GDM1 (cell line): ENCODE results near the gene SMIM7.
"Not testable (repeated sequence)": the region's sequence is repeated elsewhere in the genome, so short reads cannot be mapped to it uniquely, and the experiment has no call there.

Experiments
- DNase-seq: peaks from one replicate; lab custom pipeline; 2025; lab: John Stamatoyannopoulos, UW

Gene SMIM7

DNA sequence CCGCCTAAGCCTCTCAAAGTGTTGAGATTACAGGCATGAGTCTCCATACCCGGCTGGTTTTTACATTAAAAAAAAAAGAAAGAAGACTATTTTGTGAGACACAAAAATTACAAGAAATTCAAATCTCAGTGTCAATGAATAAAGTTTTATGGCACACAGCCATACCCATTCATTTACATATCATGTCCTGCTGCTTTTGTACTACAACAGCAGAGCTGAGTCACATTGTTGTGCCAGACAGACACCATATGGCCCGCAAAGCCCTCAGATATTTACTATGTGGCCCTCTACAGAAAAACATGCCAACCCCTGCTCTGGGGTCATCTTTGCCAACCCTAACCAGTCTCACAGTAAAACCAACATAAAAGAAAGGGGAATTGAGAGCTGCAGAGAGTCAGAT is 5.3 kb downstream of the SMIM7 start:
- DNase-seq: no peak

GRCh38 chr19:16654140-16654539 is 5.8 kb downstream of the SMIM7 start:
- DNase-seq: no peak

DNA sequence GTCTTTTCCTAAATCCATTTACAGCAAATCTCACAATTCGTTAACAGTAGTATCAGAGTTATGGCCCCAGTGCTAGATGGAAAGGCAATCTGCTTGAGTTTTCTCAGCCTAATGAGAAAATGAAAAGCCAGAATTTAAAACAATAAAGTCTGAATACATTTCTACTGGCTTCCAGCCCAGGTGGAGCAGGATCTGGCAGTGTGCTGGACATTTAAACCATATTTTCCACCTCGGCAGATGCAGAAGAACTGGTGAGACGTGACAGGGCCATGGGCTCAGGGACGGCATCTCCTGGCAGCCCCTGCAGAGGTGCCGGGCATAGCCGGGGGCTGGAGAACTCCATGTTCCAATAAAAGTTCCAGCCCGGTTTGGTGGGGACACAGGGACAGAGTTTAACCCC is 7.1 kb downstream of the SMIM7 start:
- DNase-seq: no peak

DNA sequence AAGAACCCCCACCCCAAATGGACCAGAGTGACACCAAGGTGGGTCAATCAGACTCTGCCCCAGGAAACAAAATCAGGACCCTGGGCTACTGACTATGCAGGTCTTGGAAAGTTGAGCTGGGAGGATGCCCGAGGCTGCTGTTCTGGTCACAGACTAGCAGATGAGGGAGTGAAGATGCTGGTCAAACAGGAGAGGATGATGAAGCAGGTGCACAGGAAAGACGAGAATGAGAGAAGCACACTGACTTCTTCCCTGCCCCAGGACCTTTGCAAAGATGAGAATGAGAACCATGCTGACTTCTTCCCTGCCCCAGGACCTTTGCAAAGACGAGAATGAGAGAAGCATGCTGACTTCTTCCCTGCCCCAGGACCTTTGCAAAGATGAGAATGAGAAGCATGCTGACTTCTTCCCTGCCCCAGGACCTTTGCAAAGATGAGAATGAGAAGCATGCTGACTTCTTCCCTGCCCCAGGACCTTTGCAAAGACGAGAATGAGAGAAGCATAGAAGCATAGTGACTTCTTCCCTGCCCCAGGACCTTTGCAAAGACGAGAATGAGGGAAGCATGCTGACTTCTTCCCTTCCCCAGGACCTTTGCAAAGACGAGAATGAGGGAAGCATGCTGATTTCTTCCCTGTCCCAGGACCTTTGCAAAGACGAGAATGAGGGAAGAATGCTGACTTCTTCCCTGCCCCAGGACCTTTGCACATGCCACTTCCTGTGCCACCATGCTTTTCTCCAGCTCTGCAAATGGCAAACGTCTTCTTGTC is 8.3 kb downstream of the SMIM7 start:
- not testable (repeated sequence) for DNase-seq

DNA sequence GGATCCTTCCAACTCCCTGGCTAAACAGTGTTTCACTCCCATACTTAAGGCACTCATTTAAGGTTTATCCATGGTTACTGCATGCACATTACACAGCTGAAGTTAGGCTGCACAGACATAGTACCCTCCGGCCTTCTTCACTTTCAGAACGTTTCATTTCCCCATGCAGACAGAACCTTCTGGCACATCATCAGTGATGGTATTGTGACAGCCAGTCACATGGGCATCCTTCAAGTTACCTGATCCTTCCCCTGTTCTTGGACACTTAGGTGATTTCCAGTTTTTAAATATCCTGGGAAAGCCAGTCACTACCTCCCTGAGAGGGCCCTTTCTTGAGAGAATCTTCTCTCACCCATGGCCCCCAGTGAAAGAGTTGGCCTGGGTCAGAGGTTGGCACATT is 9.1 kb downstream of the SMIM7 start:
- DNase-seq: no peak

DNA sequence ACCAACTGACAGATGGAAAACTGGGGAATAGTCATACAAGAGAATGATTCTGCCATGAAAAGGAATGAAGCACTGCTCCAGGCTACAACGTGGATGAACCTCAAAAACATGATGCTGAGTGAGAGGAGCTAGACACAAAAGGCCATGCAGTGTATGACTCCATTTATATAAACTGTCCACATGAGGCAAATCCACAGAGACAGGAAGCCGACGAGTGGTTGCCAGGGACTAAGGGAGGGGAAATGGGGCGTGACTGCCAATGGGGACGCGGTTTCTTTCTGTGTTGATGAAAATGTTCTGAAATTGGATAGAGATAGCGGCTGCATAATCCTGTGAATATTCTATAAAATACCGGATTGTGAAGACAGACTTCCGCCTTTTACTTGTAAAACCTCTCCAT is 10.2 kb downstream of the SMIM7 start:
- no peak for DNase-seq

- no peak for DNase-seq
These were observed 14.8 kb downstream of the SMIM7 start for GRCh38 chr19:16645140-16645539.

DNA sequence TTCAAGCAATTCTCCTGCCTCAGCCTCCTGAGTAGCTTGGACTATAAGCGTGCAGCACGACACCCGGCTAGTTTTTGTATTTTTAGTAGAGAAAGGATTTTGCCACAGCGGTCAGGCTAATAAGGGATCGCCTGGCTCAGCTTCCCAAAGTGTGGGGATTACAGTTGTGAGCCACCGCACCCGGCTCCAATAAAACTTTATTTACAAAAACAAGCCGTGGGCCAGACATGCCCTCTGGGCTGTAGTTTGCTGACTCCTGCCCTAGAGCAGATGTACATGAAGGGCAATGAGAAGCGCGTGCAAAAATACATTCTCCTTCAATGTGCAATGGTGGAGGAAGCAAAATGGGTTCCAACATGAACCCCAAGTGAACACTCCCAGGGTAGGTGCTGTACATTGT is 18.2 kb downstream of the SMIM7 start:
- DNase-seq: no peak

- no peak for DNase-seq
These were observed 19.0 kb downstream of the SMIM7 start for GRCh38 chr19:16640951-16641350.

- DNase-seq: no peak
These were observed 21.3 kb downstream of the SMIM7 start for GRCh38 chr19:16638666-16639065.

- DNase-seq: no peak
These were observed 22.4 kb downstream of the SMIM7 start for GRCh38 chr19:16637535-16637934.

GRCh38 chr19:16631465-16631864 is 28.5 kb downstream of the SMIM7 start:
- DNase-seq: no peak

DNA sequence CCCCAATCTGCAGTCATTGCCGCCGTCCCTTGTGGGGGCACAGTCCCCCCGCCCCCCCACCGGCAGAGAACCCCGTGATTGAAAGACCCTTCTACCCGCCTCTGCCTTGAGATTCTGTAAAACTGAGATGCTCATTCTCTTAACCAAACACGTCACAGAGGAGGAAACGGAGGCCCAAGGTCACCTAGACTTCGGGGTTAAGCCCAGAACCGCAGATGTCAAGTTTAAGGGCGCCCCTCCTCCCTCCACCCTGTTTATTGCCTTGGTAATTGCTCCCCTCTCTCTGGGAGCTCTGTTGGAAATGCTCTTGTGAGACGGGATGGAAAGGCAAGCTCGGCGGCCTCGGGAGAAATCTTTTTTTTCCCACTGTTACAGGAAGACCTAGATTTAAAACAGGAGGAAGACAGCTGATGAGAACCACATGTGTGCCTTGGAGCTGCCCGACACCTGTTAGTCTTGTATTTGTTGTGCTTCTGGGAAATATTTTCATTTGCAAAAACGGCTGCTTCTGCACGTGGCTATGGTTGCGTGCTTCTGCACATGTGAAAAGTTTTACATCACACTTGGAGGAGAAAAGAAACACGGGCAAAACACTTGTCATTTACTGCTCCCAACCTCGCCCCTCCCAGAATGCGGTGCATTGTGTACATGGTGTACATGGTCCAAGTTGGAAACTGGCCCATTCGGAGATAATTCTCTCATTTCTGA is 30.8 kb downstream of the SMIM7 start:
- DNase-seq: no peak

DNA sequence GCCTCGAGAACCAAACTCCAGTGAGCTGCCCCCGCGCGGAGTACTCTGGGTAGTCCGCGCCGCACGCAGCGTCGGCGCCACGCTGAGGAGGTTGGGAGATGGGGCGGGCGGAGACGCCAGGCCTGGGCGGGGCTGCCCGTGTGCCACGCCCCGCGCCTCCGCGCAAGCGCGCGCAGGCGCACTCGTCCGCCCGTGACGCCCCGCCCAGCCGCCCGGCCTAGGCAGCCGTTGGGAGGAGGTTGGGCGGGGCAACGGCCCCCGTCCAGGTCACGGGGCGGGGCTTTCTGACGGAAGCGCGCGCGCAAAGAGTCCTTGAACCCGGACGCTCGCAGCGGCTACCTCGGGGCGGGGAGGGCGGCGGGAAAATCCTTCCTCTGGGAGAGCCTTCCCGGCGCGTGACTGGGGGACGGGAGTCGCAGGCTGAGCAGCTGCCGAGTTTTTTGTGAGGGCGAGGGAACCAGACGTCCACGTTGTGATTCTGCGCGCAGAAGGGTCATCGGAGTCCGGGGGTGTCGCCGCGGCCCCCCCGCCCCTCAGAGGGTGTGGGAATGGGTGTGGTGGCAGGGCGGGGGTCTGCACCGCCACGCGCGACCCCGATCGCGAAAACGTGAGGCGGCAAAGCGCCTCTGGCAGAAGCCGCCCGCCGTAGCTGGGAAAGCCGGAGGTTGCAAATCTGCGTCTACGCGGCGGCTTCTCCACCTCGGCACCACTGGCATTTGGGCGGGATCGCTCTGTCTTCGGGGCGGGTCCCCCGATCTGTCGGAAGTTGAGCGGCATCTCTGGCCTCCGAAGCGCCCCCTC is 31.6 kb downstream of the SMIM7 start, which contains the start of gene MED26:
Gene MED26, minus strand, starts transcription at position 22 of the 801 bp plus-strand sequence. CDS start 261 bp downstream, outside the sequence.
- peak; percentile 94 for DNase-seq

DNA sequence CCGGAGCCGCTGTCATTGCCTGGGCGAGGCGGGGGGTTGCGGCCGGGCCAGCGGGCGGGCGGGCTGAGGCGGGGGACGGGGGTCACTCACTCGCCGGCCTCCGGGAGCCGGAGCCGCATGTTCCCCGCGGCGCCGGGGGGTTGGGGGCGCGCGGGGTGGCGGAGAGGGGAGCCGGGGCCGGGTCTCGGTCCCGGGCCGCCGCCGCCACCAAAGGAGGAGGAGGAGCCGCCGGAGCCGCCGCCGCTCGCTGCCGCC is 32.1 kb downstream of the SMIM7 start:
- no peak for DNase-seq

DNA sequence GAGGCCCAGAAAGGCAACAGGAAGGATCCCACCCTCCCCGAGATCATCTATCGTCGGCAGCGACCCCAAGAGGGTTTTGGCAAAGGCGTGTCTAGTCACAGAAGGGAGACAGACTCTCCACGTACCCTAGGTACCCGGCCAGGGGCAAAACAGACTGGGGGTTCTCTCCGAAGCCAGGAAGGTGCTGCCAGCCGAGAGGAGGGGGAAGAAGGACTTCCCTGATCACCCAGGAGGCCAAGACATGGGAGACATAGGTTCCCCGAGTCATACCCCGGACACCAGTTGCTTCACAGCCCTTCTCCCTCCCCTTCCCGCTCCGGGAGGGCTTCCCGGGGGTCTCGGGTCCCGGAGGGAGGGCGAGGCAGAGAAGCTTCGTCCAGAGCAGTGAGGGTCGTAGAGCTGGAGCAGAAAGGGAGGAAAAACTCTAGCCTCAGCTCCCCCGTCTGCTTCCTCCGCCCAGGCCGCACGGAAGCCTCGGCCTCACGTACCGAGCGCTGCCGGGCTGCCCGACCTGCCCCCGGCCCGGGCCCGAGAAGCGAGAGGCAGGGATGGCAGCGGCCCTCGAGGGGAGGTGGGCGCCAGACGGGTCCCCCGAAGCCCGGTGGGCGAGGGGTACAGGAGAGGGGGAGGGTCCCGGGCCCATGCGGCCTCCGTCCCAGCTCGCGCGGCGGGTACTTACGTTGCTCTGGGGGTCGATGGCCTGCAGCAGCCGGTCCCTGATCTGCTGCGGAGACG is 32.6 kb downstream of the SMIM7 start:
- DNase-seq: no peak

- no peak for DNase-seq
These were observed 33.1 kb downstream of the SMIM7 start for GRCh38 chr19:16626796-16627192.

GRCh38 chr19:16625163-16625958 is 34.6 kb downstream of the SMIM7 start:
- no peak for DNase-seq

GRCh38 chr19:16624236-16624635 is 35.7 kb downstream of the SMIM7 start:
- DNase-seq: no peak

DNA sequence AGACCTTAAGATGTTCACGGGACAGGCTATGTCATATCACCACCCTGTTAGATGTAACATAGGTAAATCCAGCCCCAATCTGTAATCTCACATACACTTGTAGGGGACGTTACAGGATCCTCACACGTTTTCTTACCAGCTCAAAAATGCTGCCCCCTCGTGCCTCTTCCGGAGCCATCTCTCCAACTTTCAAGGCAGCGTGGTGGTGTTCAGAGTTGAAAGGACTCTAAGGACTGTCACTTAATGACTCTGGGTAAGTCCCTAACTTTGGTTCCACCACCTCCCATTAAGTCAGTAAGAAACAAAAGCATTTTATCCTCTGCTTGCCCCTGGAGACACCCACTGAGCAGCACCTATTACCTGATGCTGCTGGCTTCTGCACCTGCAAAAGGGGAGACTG is 36.4 kb downstream of the SMIM7 start:
- no peak for DNase-seq

GRCh38 chr19:16623066-16623465 is 36.9 kb downstream of the SMIM7 start:
- DNase-seq: no peak
